Hepatocyte (in vitro differentiated cells): ENCODE measurements around the gene TNNT2. TPM values are rescaled to one million over a fixed set of nuclear protein-coding genes. Genes with fewer than 3 reads are reported as not detected.

Source experiments
- DNase-seq: peaks from one replicate; pipeline ENCODE4 v3.0.0-alpha.2; 2016; ENCODE audit warnings: low spot score
- H2AFZ ChIP-seq: fragments of 200-600 bp; sonication (generic); 2 replicates; pipeline ENCODE4 v1.6.0; 2016; ENCODE audit warnings: antibody characterized with exemption, mild to moderate bottlenecking
- H3K27ac ChIP-seq: fragments of 200-600 bp; sonication (generic); 2 replicates; pipeline ENCODE4 v1.5.1; 2016; ENCODE audit warnings: mild to moderate bottlenecking
- H3K27me3 ChIP-seq: fragments of 200-600 bp; sonication (generic); 2 replicates; pipeline ENCODE4 v1.6.1; 2016
- H3K36me3 ChIP-seq: fragments of 200-600 bp; sonication (generic); replicated peaks from 2 replicates; pipeline ENCODE4 v1.5.1; 2016; ENCODE audit warnings: low read depth; ENCODE audit not compliant: insufficient read depth
- H3K4me1 ChIP-seq: fragments of 200-600 bp; sonication (generic); 2 replicates; pipeline ENCODE4 v1.5.1; 2016; ENCODE audit warnings: mild to moderate bottlenecking, moderate library complexity; ENCODE audit not compliant: insufficient read depth
- H3K4me2 ChIP-seq: fragments of 200-600 bp; sonication (generic); 2 replicates; pipeline ENCODE4 v1.6.0; 2016
- H3K4me3 ChIP-seq: fragments of 200-600 bp; sonication (generic); 2 replicates; pipeline ENCODE4 v1.5.1; 2016; ENCODE audit warnings: mild to moderate bottlenecking
- H3K79me2 ChIP-seq: fragments of 200-600 bp; sonication (generic); 2 replicates; pipeline ENCODE4 v1.6.0; 2017; ENCODE audit warnings: mild to moderate bottlenecking
- H3K9me2 ChIP-seq: fragments of 200-600 bp; sonication (generic); replicated peaks from 2 replicates; pipeline ENCODE4 v1.6.0; 2017; ENCODE audit warnings: mild to moderate bottlenecking; ENCODE audit not compliant: insufficient read depth
- H3K9me3 ChIP-seq: fragments of 200-600 bp; sonication (generic); 2 replicates; pipeline ENCODE4 v1.5.1; 2016; ENCODE audit warnings: low read depth, mild to moderate bottlenecking
- H4K20me1 ChIP-seq: fragments of 200-600 bp; sonication (generic); 2 replicates; pipeline ENCODE4 v1.6.0; 2016; ENCODE audit warnings: mild to moderate bottlenecking; ENCODE audit not compliant: insufficient read depth, poor library complexity, severe bottlenecking
- EZH2 ChIP-seq: fragments of 200-600 bp; sonication (generic); IDR thresholded peaks from 2 replicates; pipeline ENCODE4 v1.6.1; 2016; ENCODE audit warnings: antibody characterized with exemption, mild to moderate bottlenecking, borderline replicate concordance
- EZH2phosphoT487 ChIP-seq: fragments of 200-600 bp; sonication (generic); IDR thresholded peaks from one replicate; pipeline ENCODE4 v1.6.1; 2018; ENCODE audit warnings: antibody characterized with exemption, mild to moderate bottlenecking, low read depth, moderate library complexity; ENCODE audit not compliant: unreplicated experiment, severe bottlenecking
- WGBS: methylation state at CpG from one replicate; pipeline ENCODE4 v1.1.6; 2016; ENCODE audit warnings: low lambda C conversion rate; ENCODE audit errors: missing lambda C conversion rate; 5-methylcytosine and 5-hydroxymethylcytosine counted together
- polyA plus RNA-seq: library from polyadenylated mRNA; unstranded; fragments of >200 nt; fragmentation: Nextera tagmentation; extraction: Ambion mirVana; gene quantifications from 2 replicates; pipeline ENCODE4 v1.2.1, GENCODE V29; 2016
- total RNA-seq: library from RNA; depleted of rRNA; stranded (reverse); fragments of >200 nt; gene quantifications from 2 replicates; pipeline ENCODE4 v1.2.3, GENCODE V29; 2014
- TF ChIP-seq, protein P1 (sequence below): fragments of 200-600 bp; sonication (generic); IDR thresholded peaks from 2 replicates; pipeline ENCODE4 v1.5.1; 2016; ENCODE audit warnings: antibody characterized with exemption, mild to moderate bottlenecking; ENCODE audit not compliant: poor library complexity

Gene TNNT2
- total RNA-seq, result 22.3 and 25.9 TPM in 2 replicates
- 33.5 and 55.1 TPM in 2 replicates for polyA plus RNA-seq

DNA sequence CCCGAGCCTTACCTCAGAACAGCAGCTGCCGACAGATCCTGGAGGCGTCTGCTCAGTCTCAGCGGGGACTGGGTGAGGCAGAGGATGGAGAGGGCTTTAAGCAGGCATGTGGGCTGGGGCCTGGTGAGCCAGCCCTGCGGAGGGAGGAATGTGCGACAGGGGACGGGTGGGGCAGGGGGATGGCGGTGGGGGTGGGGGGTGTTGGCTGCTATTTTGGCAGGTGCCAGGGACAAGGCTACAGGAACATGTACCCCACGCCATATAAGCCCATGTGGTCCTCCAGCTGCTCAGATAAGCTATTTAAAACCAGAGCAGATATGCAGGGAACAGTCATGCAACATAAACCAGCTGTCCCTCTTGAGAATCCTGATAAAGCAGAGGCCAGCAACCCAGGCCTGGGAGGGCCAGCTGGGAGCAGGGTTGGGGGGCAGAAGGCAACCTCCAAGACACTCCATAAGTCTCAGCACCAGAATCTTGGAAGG, at the start of gene TNNT2:
TSS of gene TNNT2 (minus strand) at position 70 of the 482 bp plus-strand sequence. CDS start 4,426 bp downstream, outside the sequence.
- H3K79me2 ChIP-seq, result no peaks in the 10 kb centered on the region
- 37% methylated on average over 9 of the region's 9 CpGs for WGBS
- H3K4me3 ChIP-seq, result no peak within 1 kb of the TSS
- no peak within 1 kb of the TSS for H2AFZ ChIP-seq
- peak within 1 kb of the TSS; percentile 48 for H3K4me2 ChIP-seq
- no peaks in the 10 kb centered on the region for H3K27me3 ChIP-seq
- H3K9me2 ChIP-seq, result no peaks in the 10 kb centered on the region
- no peak within 1 kb of the TSS for H3K27ac ChIP-seq
- no peak for TF ChIP-seq EZH2
- TF ChIP-seq, protein P1, sequence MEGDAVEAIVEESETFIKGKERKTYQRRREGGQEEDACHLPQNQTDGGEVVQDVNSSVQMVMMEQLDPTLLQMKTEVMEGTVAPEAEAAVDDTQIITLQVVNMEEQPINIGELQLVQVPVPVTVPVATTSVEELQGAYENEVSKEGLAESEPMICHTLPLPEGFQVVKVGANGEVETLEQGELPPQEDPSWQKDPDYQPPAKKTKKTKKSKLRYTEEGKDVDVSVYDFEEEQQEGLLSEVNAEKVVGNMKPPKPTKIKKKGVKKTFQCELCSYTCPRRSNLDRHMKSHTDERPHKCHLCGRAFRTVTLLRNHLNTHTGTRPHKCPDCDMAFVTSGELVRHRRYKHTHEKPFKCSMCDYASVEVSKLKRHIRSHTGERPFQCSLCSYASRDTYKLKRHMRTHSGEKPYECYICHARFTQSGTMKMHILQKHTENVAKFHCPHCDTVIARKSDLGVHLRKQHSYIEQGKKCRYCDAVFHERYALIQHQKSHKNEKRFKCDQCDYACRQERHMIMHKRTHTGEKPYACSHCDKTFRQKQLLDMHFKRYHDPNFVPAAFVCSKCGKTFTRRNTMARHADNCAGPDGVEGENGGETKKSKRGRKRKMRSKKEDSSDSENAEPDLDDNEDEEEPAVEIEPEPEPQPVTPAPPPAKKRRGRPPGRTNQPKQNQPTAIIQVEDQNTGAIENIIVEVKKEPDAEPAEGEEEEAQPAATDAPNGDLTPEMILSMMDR, result no peak
- TF ChIP-seq EZH2phosphoT487, result no peak
- no peaks in the 10 kb centered on the region for H4K20me1 ChIP-seq
- H3K36me3 ChIP-seq, result no peaks in the 10 kb centered on the region
- peak; percentile 53 for DNase-seq
- H3K4me1 ChIP-seq, result peaks cover 19% of the 10 kb centered on the region
- H3K9me3 ChIP-seq, result no peaks in the 10 kb centered on the region

DNA sequence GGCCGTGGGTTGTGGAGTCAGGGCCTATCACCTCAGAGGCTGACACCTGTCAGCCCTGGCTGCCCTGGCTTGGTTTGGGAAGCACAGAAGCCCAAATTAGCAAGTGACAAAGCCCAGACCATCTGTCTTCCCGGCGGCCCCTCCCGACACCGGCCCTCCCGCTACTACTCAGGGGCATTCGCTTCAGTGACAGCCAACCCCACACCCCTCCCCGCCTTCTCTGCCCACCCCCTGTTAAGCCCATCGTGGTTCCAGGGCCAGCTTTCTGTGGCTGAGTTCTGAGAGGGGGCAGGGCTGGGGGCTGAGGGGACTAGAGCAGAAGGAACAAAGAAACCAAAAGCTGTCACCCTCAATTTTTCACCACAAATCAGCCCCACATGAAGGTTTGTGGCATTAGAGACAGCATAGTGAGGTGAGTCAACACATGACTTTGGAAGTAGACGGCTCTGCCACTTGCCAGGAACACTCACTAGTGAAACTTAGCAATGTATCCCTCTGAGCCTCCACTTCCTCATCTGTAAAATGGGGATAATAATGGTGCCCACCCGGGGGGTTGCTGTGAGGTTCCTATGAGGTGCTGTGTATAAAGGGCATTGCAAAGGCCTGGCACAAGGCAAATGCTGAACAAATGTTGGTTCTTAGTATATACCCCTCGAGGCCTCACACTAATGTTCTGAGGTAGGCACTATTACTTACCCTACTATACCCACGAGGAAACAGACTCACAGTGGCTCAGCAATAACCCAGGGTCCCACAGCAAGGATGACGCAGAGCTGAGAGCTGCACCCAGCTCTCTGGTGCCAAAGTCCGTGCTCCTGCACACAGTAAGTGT, 49.2 kb upstream of the TNNT2 start:
- no peak overlapping the region for H3K4me2 ChIP-seq
- H3K4me3 ChIP-seq, result no peak overlapping the region
- no peaks in the 10 kb centered on the region for H3K4me1 ChIP-seq
- H3K27me3 ChIP-seq, result no peaks in the 10 kb centered on the region
- no peak overlapping the region for H3K27ac ChIP-seq
- no peaks in the 10 kb centered on the region for H3K79me2 ChIP-seq
- H3K9me3 ChIP-seq, result no peaks in the 10 kb centered on the region
- no peak overlapping the region for H2AFZ ChIP-seq
- H4K20me1 ChIP-seq, result no peaks in the 10 kb centered on the region
- H3K36me3 ChIP-seq, result no peaks in the 10 kb centered on the region
- no peak for DNase-seq
- WGBS, result 68% methylated on average over 11 of the region's 15 CpGs
- TF ChIP-seq EZH2phosphoT487 (no peak), EZH2 (no peak)
- TF ChIP-seq, protein P1, result no peak
- no peaks in the 10 kb centered on the region for H3K9me2 ChIP-seq

DNA sequence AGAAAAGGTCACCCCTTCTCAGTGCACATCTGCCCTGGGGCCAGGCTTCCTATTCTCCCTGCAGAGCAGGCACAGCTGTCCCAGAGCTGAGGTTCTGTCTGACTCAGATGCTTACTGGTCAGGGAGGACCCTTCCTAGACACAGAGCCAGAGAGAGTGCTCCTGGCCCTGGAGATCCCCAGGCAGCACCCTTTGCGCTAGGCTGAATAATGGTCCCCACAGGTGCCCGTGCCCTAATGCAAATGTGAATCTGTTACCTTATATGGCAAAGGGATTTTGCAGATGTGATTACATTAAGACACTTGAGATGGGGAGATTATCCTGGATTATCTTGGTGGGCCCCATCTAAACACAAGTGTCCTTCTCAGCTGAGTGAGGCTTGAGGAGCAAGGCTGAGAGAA, 46.7 kb upstream of the TNNT2 start:
- H3K4me2 ChIP-seq, result no peak overlapping the region
- H4K20me1 ChIP-seq, result no peaks in the 10 kb centered on the region
- 89% methylated on average over 2 of the region's 2 CpGs for WGBS

More for the DNA sequence above, 46.7 kb upstream of the TNNT2 start:
- Histone ChIP-seq H3K9me3 (no peaks in the 10 kb centered on the region), H3K9me2 (no peaks in the 10 kb centered on the region), H3K27me3 (no peaks in the 10 kb centered on the region), H3K4me1 (peaks cover 3% of the 10 kb centered on the region), H3K36me3 (no peaks in the 10 kb centered on the region), H3K4me3 (no peak overlapping the region), H2AFZ (no peak overlapping the region), H3K27ac (no peak overlapping the region), H3K79me2 (no peaks in the 10 kb centered on the region)
- DNase-seq, result no peak
- TF ChIP-seq EZH2 (no peak), EZH2phosphoT487 (no peak)
- TF ChIP-seq, protein P1, result no peak
